ENCODE measurements around the gene PRDM1.

PRDM1 gene

GRCh38 chr6:106124437-106125430 is 38.6 kb downstream of the PRDM1 start:
- no peak overlapping the region for H3K4me3 ChIP-seq (ENCODE audit: low read length)
- no peak for TF ChIP-seq CTCF (IDR thresholded peaks at IDR 0.05; ENCODE audit: insufficient read depth, low read depth, low read length, missing control alignments)
- DNase-seq (ENCODE audit: low read depth), result no peak

DNA sequence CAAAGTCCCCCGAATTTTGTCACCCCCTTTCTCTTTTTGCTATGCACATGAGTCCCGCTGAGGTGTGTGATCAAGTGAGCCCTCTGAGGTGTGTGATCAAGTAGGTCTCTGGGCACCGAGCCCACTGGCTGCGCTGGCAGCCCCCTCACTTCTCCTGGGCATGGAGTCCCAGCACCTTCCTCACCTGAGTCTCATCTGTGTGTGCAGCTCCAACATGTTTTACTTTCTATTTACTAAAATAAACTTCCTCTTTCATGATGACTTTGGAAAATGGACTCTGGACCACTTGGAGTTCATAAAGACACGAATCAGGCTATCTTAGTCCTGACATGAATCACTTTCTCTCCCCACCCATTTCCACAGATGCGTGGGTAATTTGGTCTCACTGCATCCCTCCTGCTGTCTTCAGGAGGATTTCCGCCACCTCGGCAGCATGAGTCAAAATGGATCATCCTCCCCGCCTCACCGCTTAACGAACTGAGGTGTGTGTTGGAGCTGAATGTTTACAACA is 39.8 kb downstream of the PRDM1 start:
- TF ChIP-seq CTCF (IDR thresholded peaks at IDR 0.05; ENCODE audit: insufficient read depth, low read depth, low read length, missing control alignments), result no peak
- DNase-seq (ENCODE audit: low read depth), result peak; percentile 44
- no peak overlapping the region for H3K4me3 ChIP-seq (ENCODE audit: low read length)

DNA sequence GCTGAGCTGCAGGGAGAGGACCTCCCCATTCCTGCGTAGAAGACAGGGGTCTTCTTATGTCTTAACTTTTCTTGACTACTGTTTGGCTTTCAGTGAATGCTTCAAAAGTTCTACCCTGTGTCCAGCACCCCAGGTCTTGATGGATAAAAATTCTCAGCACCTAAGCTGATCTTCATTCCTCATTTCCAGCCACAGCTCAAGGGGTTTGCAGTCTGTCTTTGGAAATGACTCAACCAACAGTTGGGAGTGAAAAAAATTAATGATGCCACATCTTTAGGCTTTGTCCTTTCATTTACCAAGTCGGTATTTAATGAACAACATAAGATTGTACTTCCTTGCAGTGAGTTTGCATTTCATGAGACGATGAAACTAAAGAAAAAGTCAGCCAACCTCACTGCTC is 40.3 kb downstream of the PRDM1 start:
- no peak for DNase-seq (ENCODE audit: low read depth)
- no peak for TF ChIP-seq CTCF (IDR thresholded peaks at IDR 0.05; ENCODE audit: insufficient read depth, low read depth, low read length, missing control alignments)
- no peak overlapping the region for H3K4me3 ChIP-seq (ENCODE audit: low read length)

- TF ChIP-seq CTCF (IDR thresholded peaks at IDR 0.05; ENCODE audit: insufficient read depth, low read depth, low read length, missing control alignments), result no peak
- no peak overlapping the region for H3K4me3 ChIP-seq (ENCODE audit: low read length)
- DNase-seq (ENCODE audit: low read depth), result peak; percentile 83
Observed at GRCh38 chr6:106128981-106129781, 43.0 kb downstream of the PRDM1 start.

DNA sequence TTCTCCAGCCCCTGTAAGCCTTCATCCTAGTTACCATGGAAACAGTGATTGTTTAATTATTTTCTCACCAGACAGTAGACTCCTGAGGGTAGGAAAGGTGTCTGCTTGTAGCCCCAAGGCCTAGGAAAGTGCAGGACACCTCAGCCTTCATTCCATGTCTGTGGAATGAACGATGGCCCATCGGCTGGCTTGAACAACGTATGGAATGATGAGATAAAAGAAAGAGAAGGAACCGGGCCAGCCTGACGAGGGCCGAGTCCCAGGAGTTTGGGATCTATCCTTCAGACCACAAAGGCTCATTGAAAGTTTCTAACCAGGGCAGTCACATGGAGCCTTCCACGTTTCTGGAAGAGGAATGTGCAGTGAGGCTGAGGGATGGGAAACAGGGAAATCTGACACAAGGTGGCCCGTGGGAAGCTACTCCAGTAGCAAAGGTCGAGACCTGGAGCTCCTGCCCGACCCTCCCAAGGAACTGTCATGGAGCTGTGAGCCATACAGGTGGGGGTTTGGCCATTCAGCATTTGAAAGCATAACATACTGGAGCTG is 46.1 kb downstream of the PRDM1 start:
- no peak for TF ChIP-seq CTCF (IDR thresholded peaks at IDR 0.05; ENCODE audit: insufficient read depth, low read depth, low read length, missing control alignments)
- H3K4me3 ChIP-seq (ENCODE audit: low read length), result no peak overlapping the region
- no peak for DNase-seq (ENCODE audit: low read depth)

DNA sequence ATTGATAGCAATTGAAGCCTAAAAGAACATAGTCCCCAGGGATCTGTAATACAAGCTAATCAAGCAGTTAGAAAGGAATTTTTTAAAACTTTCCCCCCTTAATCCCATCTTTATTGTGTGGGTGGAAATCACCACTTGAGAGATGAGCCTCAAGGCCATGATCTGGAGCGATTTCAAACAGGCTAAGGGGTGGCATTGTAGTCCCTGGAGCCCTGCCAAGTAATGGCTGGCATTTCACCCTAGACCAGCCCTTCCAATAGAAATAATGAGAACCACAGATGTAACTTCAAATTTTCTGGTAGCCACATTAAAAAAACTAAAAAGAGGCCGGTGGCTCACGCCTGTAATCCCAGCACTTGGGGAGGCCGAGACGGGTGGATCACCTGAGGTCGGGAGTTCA is 46.9 kb downstream of the PRDM1 start:
- H3K4me3 ChIP-seq (ENCODE audit: low read length), result no peak overlapping the region
- no peak for TF ChIP-seq CTCF (IDR thresholded peaks at IDR 0.05; ENCODE audit: insufficient read depth, low read depth, low read length, missing control alignments)
- no peak for DNase-seq (ENCODE audit: low read depth)
